ENCODE data around the gene ACOX2. TPM values are rescaled to one million over a fixed set of nuclear protein-coding genes. Genes with fewer than 3 reads are reported as not detected.

ACOX2 gene
- total RNA-seq, 2 donors from 2014 or later, result 20.8 to 22.2 TPM

DNA sequence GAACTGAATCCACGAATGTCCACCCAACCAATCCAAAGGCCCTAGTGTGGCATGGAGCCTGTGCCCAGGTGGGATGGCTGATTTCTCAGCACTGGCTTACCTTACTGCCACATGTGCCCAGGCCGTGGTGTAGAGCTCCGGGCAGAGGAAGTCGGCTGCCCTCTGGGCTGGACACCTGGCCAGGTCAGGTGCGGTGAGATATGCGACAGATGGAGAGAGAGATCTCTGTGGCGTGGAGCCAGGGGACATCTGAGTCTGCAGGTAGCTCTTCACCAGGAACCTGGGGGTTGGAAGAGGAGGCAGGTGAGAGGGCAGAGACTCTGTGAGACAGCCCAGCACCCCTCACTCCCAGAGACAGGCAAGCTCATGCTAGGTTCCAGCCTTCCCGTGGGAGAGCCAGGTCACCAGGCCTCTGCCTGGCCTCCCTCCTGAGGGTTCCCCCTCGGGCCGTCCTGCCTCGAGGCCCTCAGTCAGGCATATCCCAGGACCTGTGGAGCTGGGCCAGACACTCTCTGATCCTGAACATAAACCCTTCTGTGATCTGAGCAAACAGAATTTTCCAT is 12.6 kb downstream of the ACOX2 start:
- Histone ChIP-seq H3K36me3 (peaks cover 44% of the 10 kb centered on the region), H3K27me3 (replicated peaks; ENCODE audit: insufficient read depth) (no peaks in the 10 kb centered on the region), H3K4me1 (ENCODE audit: control insufficient read depth in 1 of 2, low read depth in 2 of 2) (peaks cover 0 to 7% of the 10 kb centered on the region in 2 donors), H3K27ac (no peak overlapping the region), H3K9me3 (no peaks in the 10 kb centered on the region), H3K4me3 (no peak overlapping the region)
- no peak for DNase-seq (ENCODE audit: low spot score)
- TF ChIP-seq CTCF (IDR thresholded peaks at IDR 0.05), result no peak
- ATAC-seq (ENCODE audit: insufficient number of reproducible peaks, low FRiP score, low read depth), result no peak

- Histone ChIP-seq H3K9me3 (no peaks in the 10 kb centered on the region), H3K27me3 (replicated peaks; ENCODE audit: insufficient read depth) (no peaks in the 10 kb centered on the region), H3K4me3 (no peak overlapping the region), H3K36me3 (peaks cover 46% of the 10 kb centered on the region), H3K27ac (no peak overlapping the region), H3K4me1 (ENCODE audit: control insufficient read depth in 1 of 2, low read depth in 2 of 2) (no peaks in the 10 kb centered on the region)
- ATAC-seq (ENCODE audit: insufficient number of reproducible peaks, low FRiP score, low read depth) (no peak), DNase-seq (ENCODE audit: low spot score) (no peak)
- TF ChIP-seq CTCF (IDR thresholded peaks at IDR 0.05), result no peak
These were observed 14.1 kb downstream of the ACOX2 start for GRCh38 chr3:58522759-58523425.

DNA sequence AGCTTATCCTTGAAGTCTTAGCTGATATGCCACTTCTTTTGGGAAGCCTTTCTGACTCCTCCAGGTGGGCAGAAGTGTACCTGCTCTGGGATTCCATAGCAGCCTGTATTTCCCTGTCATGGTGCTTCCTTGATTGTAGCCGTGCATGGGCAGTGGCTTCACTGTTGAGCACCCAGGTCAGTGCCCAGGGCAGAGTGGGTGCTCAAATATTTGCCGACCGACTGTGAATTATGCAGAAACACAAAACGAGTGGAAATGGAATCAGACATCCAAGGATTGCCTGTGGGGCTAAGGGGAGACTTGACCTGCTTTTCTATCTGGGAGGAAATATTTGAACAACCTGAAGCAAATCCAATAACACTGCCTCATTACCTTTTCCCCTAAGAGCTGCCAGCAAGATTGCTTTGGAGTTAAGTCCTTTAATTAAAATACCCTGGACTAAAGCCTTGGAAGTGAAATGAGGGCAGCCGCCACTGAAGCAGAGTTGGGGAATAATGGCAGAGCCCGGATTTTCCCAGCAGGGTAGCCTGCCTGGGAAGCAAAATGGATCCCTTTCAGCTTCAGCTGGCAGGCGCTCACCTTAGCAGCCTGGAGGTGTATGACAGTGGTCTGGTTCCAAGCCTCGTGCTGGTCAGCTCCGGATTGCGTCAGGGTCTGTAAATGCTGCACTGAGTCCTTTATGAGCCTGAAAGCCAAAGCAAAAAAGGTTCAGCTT is 14.9 kb downstream of the ACOX2 start:
- no peaks in the 10 kb centered on the region for H3K27me3 ChIP-seq (replicated peaks; ENCODE audit: insufficient read depth)
- ATAC-seq (ENCODE audit: insufficient number of reproducible peaks, low FRiP score, low read depth), result no peak
- H3K4me1 ChIP-seq (ENCODE audit: control insufficient read depth in 1 of 2, low read depth in 2 of 2), result no peaks in the 10 kb centered on the region
- H3K36me3 ChIP-seq, result peaks cover 46% of the 10 kb centered on the region
- H3K27ac ChIP-seq, result no peak overlapping the region
- TF ChIP-seq CTCF (IDR thresholded peaks at IDR 0.05), result no peak
- no peaks in the 10 kb centered on the region for H3K9me3 ChIP-seq
- DNase-seq (ENCODE audit: low spot score), result no peak
- H3K4me3 ChIP-seq, result no peak overlapping the region

GRCh38 chr3:58521336-58521670 is 15.7 kb downstream of the ACOX2 start:
- no peak for TF ChIP-seq CTCF (IDR thresholded peaks at IDR 0.05)
- Histone ChIP-seq H3K9me3 (no peaks in the 10 kb centered on the region), H3K27ac (no peak overlapping the region), H3K4me3 (no peak overlapping the region), H3K4me1 (ENCODE audit: control insufficient read depth in 1 of 2, low read depth in 2 of 2) (no peaks in the 10 kb centered on the region), H3K36me3 (peaks cover 49% of the 10 kb centered on the region), H3K27me3 (replicated peaks; ENCODE audit: insufficient read depth) (no peaks in the 10 kb centered on the region)
- no peak for ATAC-seq (ENCODE audit: insufficient number of reproducible peaks, low FRiP score, low read depth)
- no peak for DNase-seq (ENCODE audit: low spot score)
